Measurements from ENCODE around the gene NR1I3.
"Not testable (repeated sequence)": the region's sequence is repeated elsewhere in the genome, so short reads cannot be mapped to it uniquely, and the experiment has no call there.

The NR1I3 gene

GRCh38 chr1:161238039-161238473 lies at the start of gene NR1I3:
Gene NR1I3, minus strand, starts transcription at chr1:161238203. Its CDS starts 1,638 bp downstream, at chr1:161236565.
- peak; percentile 36 for FAIRE-seq
- no peak for DNase-seq (ENCODE audit: insufficient read length, low spot score)

GRCh38 chr1:161287482-161288054 lies 49.6 kb upstream of the NR1I3 start:
- DNase-seq (ENCODE audit: insufficient read length, low spot score) (no peak), FAIRE-seq (no peak)

GRCh38 chr1:161285521-161285920 lies 47.5 kb upstream of the NR1I3 start:
- DNase-seq (ENCODE audit: insufficient read length, low spot score): no peak
- FAIRE-seq: no peak

GRCh38 chr1:161285113-161285512 lies 47.1 kb upstream of the NR1I3 start:
- no peak for FAIRE-seq

GRCh38 chr1:161282991-161283390 lies 45.0 kb upstream of the NR1I3 start:
- DNase-seq (ENCODE audit: insufficient read length, low spot score) (no peak), FAIRE-seq (no peak)

More at GRCh38 chr1:161285113-161285512, 47.1 kb upstream of the NR1I3 start:
- no peak for DNase-seq (ENCODE audit: insufficient read length, low spot score)

GRCh38 chr1:161274874-161275273 lies 36.9 kb upstream of the NR1I3 start:
- DNase-seq (ENCODE audit: insufficient read length, low spot score) (no peak), FAIRE-seq (no peak)

- FAIRE-seq (no peak), DNase-seq (ENCODE audit: insufficient read length, low spot score) (no peak)
Measured at GRCh38 chr1:161273402-161273801, 35.4 kb upstream of the NR1I3 start.

- DNase-seq (ENCODE audit: insufficient read length, low spot score) (no peak), FAIRE-seq (no peak)
Measured at GRCh38 chr1:161267321-161267720, 29.3 kb upstream of the NR1I3 start.

- FAIRE-seq: no peak
- DNase-seq (ENCODE audit: insufficient read length, low spot score): no peak
Measured at GRCh38 chr1:161266836-161267235, 28.8 kb upstream of the NR1I3 start.

GRCh38 chr1:161266202-161266601 lies 28.2 kb upstream of the NR1I3 start:
- FAIRE-seq: no peak

GRCh38 chr1:161265305-161265704 lies 27.3 kb upstream of the NR1I3 start:
- DNase-seq (ENCODE audit: insufficient read length, low spot score): no peak

More at GRCh38 chr1:161266202-161266601, 28.2 kb upstream of the NR1I3 start:
- peak; percentile 27 for DNase-seq (ENCODE audit: insufficient read length, low spot score)

GRCh38 chr1:161261261-161262235 lies 23.5 kb upstream of the NR1I3 start:
- FAIRE-seq (no peak), DNase-seq (ENCODE audit: insufficient read length, low spot score) (no peak)

More at GRCh38 chr1:161265305-161265704, 27.3 kb upstream of the NR1I3 start:
- FAIRE-seq: no peak

GRCh38 chr1:161260376-161261260 lies 22.6 kb upstream of the NR1I3 start:
- FAIRE-seq (no peak), DNase-seq (ENCODE audit: insufficient read length, low spot score) (no peak)

GRCh38 chr1:161259765-161260164 lies 21.8 kb upstream of the NR1I3 start:
- FAIRE-seq (no peak), DNase-seq (ENCODE audit: insufficient read length, low spot score) (no peak)

- FAIRE-seq (no peak), DNase-seq (ENCODE audit: insufficient read length, low spot score) (no peak)
Measured at GRCh38 chr1:161259345-161259702, 21.3 kb upstream of the NR1I3 start.

- FAIRE-seq: no peak
- DNase-seq (ENCODE audit: insufficient read length, low spot score): peak; percentile 64
Measured at GRCh38 chr1:161258439-161259344, 20.7 kb upstream of the NR1I3 start, which contains the start of gene PCP4L1. Gene PCP4L1, plus strand, starts transcription at chr1:161258745. Its CDS starts 230 bp downstream, at chr1:161258975.

GRCh38 chr1:161257109-161257508 lies 19.1 kb upstream of the NR1I3 start:
- FAIRE-seq; DNase-seq (ENCODE audit: insufficient read length, low spot score): not testable (repeated sequence)

GRCh38 chr1:161255955-161256520 lies 18.0 kb upstream of the NR1I3 start:
- DNase-seq (ENCODE audit: insufficient read length, low spot score); FAIRE-seq: not testable (repeated sequence)

- not testable (repeated sequence) for DNase-seq (ENCODE audit: insufficient read length, low spot score); FAIRE-seq
Measured at GRCh38 chr1:161255302-161255701, 17.3 kb upstream of the NR1I3 start.
